HS-5 (cell line): Measurements from ENCODE around the gene WFDC10B.
"Not testable (repeated sequence)": the region's sequence is repeated elsewhere in the genome, so short reads cannot be mapped to it uniquely, and the experiment has no call there.

Experiments
- DNase-seq: peaks from one replicate; pipeline ENCODE4 v3.0.0-alpha.2; 2012; ENCODE audit warnings: low read depth

WFDC10B gene

GRCh38 chr20:45647441-45648050 is 57.3 kb downstream of the WFDC10B start:
- DNase-seq = no peak

DNA sequence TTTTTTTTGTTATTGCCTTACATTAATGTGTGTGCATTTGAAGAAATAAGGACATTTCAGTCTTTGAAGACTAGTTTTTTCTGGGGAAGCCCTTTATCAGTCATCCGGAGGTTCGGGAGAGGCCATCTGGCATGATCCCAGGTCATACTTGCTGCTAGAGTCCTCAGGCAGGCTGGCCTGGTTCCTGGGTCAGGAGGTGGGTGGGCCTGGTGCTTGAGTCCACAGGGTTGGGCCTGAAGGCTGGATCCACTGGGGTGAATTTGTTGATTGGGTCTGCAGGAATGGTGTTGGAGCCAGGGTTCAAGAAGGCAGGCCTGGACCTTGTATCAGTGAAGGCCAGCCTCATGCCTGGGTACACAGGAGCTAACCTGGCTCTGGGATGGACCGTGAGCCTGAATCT is 57.9 kb downstream of the WFDC10B start:
- DNase-seq = no peak

DNA sequence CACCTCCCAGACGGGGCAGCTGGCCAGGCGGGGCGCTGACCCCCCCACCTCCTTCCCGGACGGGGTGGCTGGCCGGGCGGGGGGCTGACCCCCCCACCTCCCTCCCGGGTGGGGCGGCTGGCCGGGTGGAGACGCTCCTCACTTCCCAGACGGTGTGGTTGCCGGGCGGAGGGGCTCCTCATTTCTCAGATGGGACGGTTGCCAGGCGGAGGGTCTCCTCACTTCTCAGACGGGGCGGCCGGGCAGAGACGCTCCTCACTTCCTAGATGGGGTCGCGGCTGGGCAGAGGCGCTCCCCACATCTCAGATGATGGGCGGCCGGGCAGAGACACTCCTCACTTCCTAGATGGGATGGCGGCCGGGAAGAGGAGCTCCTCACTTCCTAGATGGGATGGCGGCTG is 59.0 kb downstream of the WFDC10B start:
- DNase-seq = not testable (repeated sequence)

DNA sequence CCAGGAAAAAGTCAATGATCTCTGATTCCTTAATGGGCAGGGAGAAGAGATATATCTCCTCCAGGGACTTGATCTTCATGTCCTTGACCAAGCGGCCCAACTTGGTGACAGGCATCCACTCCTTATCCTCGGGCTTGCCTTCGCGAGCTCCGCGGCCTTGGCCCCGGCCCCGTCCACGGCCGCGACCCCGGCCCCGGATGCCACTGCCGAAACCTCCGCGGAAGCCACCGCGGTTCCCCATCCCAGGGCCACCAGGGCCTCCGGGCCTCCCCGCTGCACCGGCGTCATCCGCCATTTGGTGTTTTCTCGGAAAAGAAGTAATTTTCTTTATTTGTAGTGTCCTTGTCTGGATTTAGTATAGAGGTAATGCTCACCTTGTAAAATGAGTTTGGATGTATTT is 63.7 kb downstream of the WFDC10B start:
- not testable (repeated sequence) for DNase-seq

GRCh38 chr20:45639687-45640086 is 65.1 kb downstream of the WFDC10B start:
- DNase-seq = no peak

GRCh38 chr20:45636513-45636912 is 68.3 kb downstream of the WFDC10B start:
- DNase-seq = no peak
